H9 (cell line): ENCODE measurements around the gene CCDC71. TPM values are rescaled to one million over a fixed set of nuclear protein-coding genes. Genes with fewer than 3 reads are reported as not detected.

Experiments used
- DNase-seq: peaks from one replicate; pipeline ENCODE4 v3.0.0-alpha.2; 2017
- H2AFZ ChIP-seq: one replicate; pipeline ENCODE4 v1.6.1; 2013; ENCODE audit warnings: mild to moderate bottlenecking, low read length, control low read depth, moderate library complexity
- H2AK5ac ChIP-seq: 2 replicates; pipeline ENCODE4 v1.6.1; 2013; ENCODE audit warnings: low read length, control low read depth, mixed read lengths; ENCODE audit not compliant: insufficient read length
- H2BK120ac ChIP-seq: one replicate; pipeline ENCODE4 v1.6.1; 2013; ENCODE audit warnings: low read depth, mild to moderate bottlenecking, low read length, control low read depth, inconsistent platforms; ENCODE audit not compliant: poor library complexity, severe bottlenecking
- H2BK12ac ChIP-seq: 2 replicates; pipeline ENCODE4 v1.6.1; 2013; ENCODE audit warnings: low read length, control low read depth, mixed read lengths, low read depth; ENCODE audit not compliant: insufficient read length
- H2BK15ac ChIP-seq: 2 replicates; pipeline ENCODE4 v1.6.1; 2013; ENCODE audit warnings: low read depth, low read length, control low read depth
- H2BK20ac ChIP-seq: one replicate; pipeline ENCODE4 v1.6.1; 2013; ENCODE audit warnings: low read depth, mild to moderate bottlenecking, low read length, control low read depth, inconsistent platforms; ENCODE audit not compliant: poor library complexity, severe bottlenecking
- H2BK5ac ChIP-seq: 2 replicates; pipeline ENCODE4 v1.6.1; 2013; ENCODE audit warnings: low read length, control low read depth, mixed read lengths; ENCODE audit not compliant: insufficient read length
- H3K14ac ChIP-seq: 2 replicates; pipeline ENCODE4 v1.6.1; 2013; ENCODE audit warnings: low read length, control low read depth; ENCODE audit not compliant: insufficient read depth
- H3K18ac ChIP-seq: 2 replicates; pipeline ENCODE4 v1.6.1; 2013; ENCODE audit warnings: low read depth, mild to moderate bottlenecking, mixed read lengths, low read length, control low read depth; ENCODE audit not compliant: insufficient read length
- H3K23ac ChIP-seq: 2 replicates; pipeline ENCODE4 v1.6.1; 2013; ENCODE audit warnings: low read length, control low read depth, mixed read lengths, low read depth; ENCODE audit not compliant: insufficient read length
- H3K23me2 ChIP-seq: 2 replicates; pipeline ENCODE4 v1.6.1; 2013; ENCODE audit warnings: low read depth, mild to moderate bottlenecking, mixed read lengths, low read length, control low read depth; ENCODE audit not compliant: insufficient read length, poor library complexity, severe bottlenecking
- H3K27ac ChIP-seq: 2 replicates; pipeline ENCODE4 v1.5.1; 2013; ENCODE audit warnings: low read length, control low read depth, mixed read lengths, low read depth; ENCODE audit not compliant: insufficient read length
- H3K27me3 ChIP-seq: 2 replicates; pipeline ENCODE4 v1.6.1; 2013; ENCODE audit warnings: low read length, control low read depth, inconsistent platforms; ENCODE audit not compliant: insufficient read depth
- H3K4ac ChIP-seq: 2 replicates; pipeline ENCODE4 v1.6.1; 2013; ENCODE audit warnings: low read depth, mild to moderate bottlenecking, control low read depth, inconsistent platforms, low read length, moderate library complexity
- H3K4me1 ChIP-seq: 2 replicates; pipeline ENCODE4 v1.6.1; 2013; ENCODE audit warnings: low read length, control low read depth, inconsistent platforms; ENCODE audit not compliant: insufficient read depth
- H3K4me2 ChIP-seq: 2 replicates; pipeline ENCODE4 v1.6.1; 2013; ENCODE audit warnings: low read length, control low read depth, mixed read lengths; ENCODE audit not compliant: insufficient read length, insufficient read depth
- H3K56ac ChIP-seq: 2 replicates; pipeline ENCODE4 v1.6.1; 2013; ENCODE audit warnings: low read depth, mild to moderate bottlenecking, mixed read lengths, low read length, control low read depth; ENCODE audit not compliant: insufficient read length
- H3K79me1 ChIP-seq: 2 replicates; pipeline ENCODE4 v1.6.1; 2013; ENCODE audit warnings: low read depth, mild to moderate bottlenecking, moderate library complexity, low read length, control low read depth, inconsistent platforms; ENCODE audit not compliant: insufficient read depth, poor library complexity, severe bottlenecking
- H3K79me2 ChIP-seq: 2 replicates; pipeline ENCODE4 v1.6.1; 2013; ENCODE audit warnings: low read length, control low read depth, inconsistent platforms; ENCODE audit not compliant: insufficient read depth
- H3K9ac ChIP-seq: 2 replicates; pipeline ENCODE4 v1.6.1; 2013; ENCODE audit warnings: low read length, control low read depth, mixed read lengths; ENCODE audit not compliant: insufficient read length; ENCODE audit errors: extremely low read depth
- H3K9me3 ChIP-seq: one replicate; pipeline ENCODE4 v1.6.1; 2013; ENCODE audit warnings: low read depth, low read length, inconsistent platforms; ENCODE audit not compliant: control insufficient read depth
- H3T11ph ChIP-seq: one replicate; pipeline ENCODE4 v1.6.1; 2013; ENCODE audit warnings: mild to moderate bottlenecking, low read length, control low read depth, inconsistent platforms
- H4K20me1 ChIP-seq: one replicate; pipeline ENCODE4 v1.6.1; 2013; ENCODE audit not compliant: control insufficient read depth, insufficient read length, insufficient read depth
- H4K5ac ChIP-seq: 2 replicates; pipeline ENCODE4 v1.6.1; 2013; ENCODE audit warnings: low read depth, mild to moderate bottlenecking, mixed read lengths, low read length, control low read depth; ENCODE audit not compliant: insufficient read length
- H4K8ac ChIP-seq: replicated peaks from 2 replicates; pipeline ENCODE4 v1.6.1; 2013; ENCODE audit warnings: low read length, control low read depth, mixed read lengths, low read depth; ENCODE audit not compliant: insufficient read length
- H4K91ac ChIP-seq: 2 replicates; pipeline ENCODE4 v1.6.1; 2013; ENCODE audit warnings: low read depth, mild to moderate bottlenecking, moderate library complexity, mixed read lengths, low read length, control low read depth; ENCODE audit not compliant: insufficient read length
- H3K27ac Mint-ChIP-seq, 3 experiments: 2 replicates in 2 of 3; 3 replicates in 1 of 3; pipeline ENCODE4 v1.8.0; 2020 to 2021; ENCODE audit warnings: mixed read lengths in 3 of 3, mild to moderate bottlenecking in 1 of 3, moderate library complexity in 1 of 3
- H3K27me3 Mint-ChIP-seq: 2 replicates; pipeline ENCODE4 v1.8.0; 2021; ENCODE audit warnings: low read depth, mild to moderate bottlenecking, moderate library complexity, mixed read lengths
- H3K36me3 Mint-ChIP-seq, 3 experiments: 2 replicates in 2 of 3; 3 replicates in 1 of 3; pipeline ENCODE4 v1.8.0; 2020 to 2021; ENCODE audit warnings: low read depth in 3 of 3, mixed read lengths in 3 of 3; ENCODE audit not compliant: insufficient read depth in 1 of 3
- H3K4me1 Mint-ChIP-seq, 2 experiments: 2 replicates each; pipeline ENCODE4 v1.8.0; 2020; ENCODE audit warnings: mixed read lengths in 2 of 2
- H3K4me3 Mint-ChIP-seq, 2 experiments: 2 replicates in 1 of 2; 3 replicates in 1 of 2; pipeline ENCODE4 v1.8.0; 2020 to 2021; ENCODE audit warnings: mild to moderate bottlenecking in 2 of 2, mixed read lengths in 2 of 2, moderate library complexity in 1 of 2
- H3K9me3 Mint-ChIP-seq, 2 experiments: 2 replicates in 1 of 2; 3 replicates in 1 of 2; pipeline ENCODE4 v1.8.0; 2020; ENCODE audit warnings: mild to moderate bottlenecking in 2 of 2, mixed read lengths in 2 of 2, moderate library complexity in 1 of 2
- CTCF ChIP-seq: fragments of 200-600 bp; sonication (generic); conservative IDR thresholded peaks from 3 replicates; pipeline ENCODE4 v1.8.0; 2021; ENCODE audit warnings: antibody characterized with exemption, mild to moderate bottlenecking
- WGBS: extraction: QIAGEN DNeasy Blood & Tissue Kit; methylation state at CpG from one replicate; pipeline ENCODE4 v1.1.7; 2013; ENCODE audit warnings: missing lambda C conversion rate, low lambda C conversion rate, mixed read lengths; ENCODE audit not compliant: insufficient read length; ENCODE audit errors: extremely low coverage; 5-methylcytosine and 5-hydroxymethylcytosine counted together
- total RNA-seq: library from RNA; stranded (reverse); gene quantifications from 2 replicates; pipeline ENCODE4 v1.2.1, GENCODE V29; 2021

The CCDC71 gene
- total RNA-seq, 1 experiment from 2014 or later = 27.6 TPM

- no peak overlapping the region for H4K8ac ChIP-seq
- peaks cover 4% of the 10 kb centered on the region in 2 experiments; a peak in 3 of 4 replicates for H3K4me1 Mint-ChIP-seq
- no peak overlapping the region for H3K56ac ChIP-seq
- no peak for TF ChIP-seq CTCF
- no peak overlapping the region for H3K4ac ChIP-seq
- no peaks in the 10 kb centered on the region for H3K9me3 ChIP-seq
- no peak overlapping the region for H4K91ac ChIP-seq
- peak overlapping the region in 2 of 3 experiments; percentile 49 to 94; a peak in 4 of 7 replicates for H3K27ac Mint-ChIP-seq
- H3K79me1 ChIP-seq = peaks cover 4% of the 10 kb centered on the region
- no peak overlapping the region for H3K27ac ChIP-seq
- no peaks in the 10 kb centered on the region; the same call in 1 of the 2 replicates for H3K27me3 Mint-ChIP-seq
- no peaks in the 10 kb centered on the region for H3K27me3 ChIP-seq
- H3K4me3 Mint-ChIP-seq = peak overlapping the region; percentile 15 to 91; a peak in 4 of 5 replicates
- DNase-seq = no peak
- H3K14ac ChIP-seq = no peak overlapping the region
- H3K4me2 ChIP-seq = no peak overlapping the region
- H2BK20ac ChIP-seq = no peak overlapping the region
- H3K23ac ChIP-seq = no peak overlapping the region
- H3K9ac ChIP-seq = no peak overlapping the region
- no peak overlapping the region for H3T11ph ChIP-seq
- WGBS = no CpG with 5 or more reads among the region's 12 CpGs
- H2BK120ac ChIP-seq = no peak overlapping the region
- no peak overlapping the region for H2BK15ac ChIP-seq
- H3K9me3 Mint-ChIP-seq = no peaks in the 10 kb centered on the region
- H3K23me2 ChIP-seq = peaks cover 5% of the 10 kb centered on the region
- H2AFZ ChIP-seq = no peak overlapping the region
- H3K18ac ChIP-seq = no peak overlapping the region
- 0 out of 2 replicates have a peak, but pooled peaks cover 2% of the 10 kb centered on the region for H3K4me1 ChIP-seq
- peaks cover 2% of the 10 kb centered on the region for H4K20me1 ChIP-seq
- no peak overlapping the region for H2AK5ac ChIP-seq
- no peaks in the 10 kb centered on the region; the same call in 1 of the 2 replicates for H3K79me2 ChIP-seq
- no peak overlapping the region for H4K5ac ChIP-seq
- no peak overlapping the region for H2BK12ac ChIP-seq
- no peak overlapping the region for H2BK5ac ChIP-seq
- peaks cover 7 to 47% (median 37%) of the 10 kb centered on the region in 3 experiments; a peak in 6 of 7 replicates for H3K36me3 Mint-ChIP-seq
Observed at GRCh38 chr3:49122022-49122421, 44.1 kb downstream of the CCDC71 start.
